Trophoblast cell (in vitro differentiated cells and primary cell): Measurements from ENCODE around the gene PAIP2.

ENCODE experiments used
- DNase-seq, 2 donors: peaks; one replicate each; pipeline ENCODE4 v3.0.0-alpha.2; 2016
- H2AFZ ChIP-seq: 2 replicates; pipeline ENCODE4 v1.6.1; 2013; ENCODE audit warnings: low read length, moderate library complexity, mild to moderate bottlenecking; ENCODE audit not compliant: insufficient read depth, poor library complexity
- H2AK5ac ChIP-seq: 2 replicates; pipeline ENCODE4 v1.6.1; 2013; ENCODE audit warnings: mild to moderate bottlenecking, low read length
- H2BK120ac ChIP-seq: 2 replicates; pipeline ENCODE4 v1.6.1; 2013; ENCODE audit warnings: low read length, mild to moderate bottlenecking, moderate library complexity; ENCODE audit not compliant: insufficient read depth, poor library complexity
- H2BK12ac ChIP-seq: 2 replicates; pipeline ENCODE4 v1.6.1; 2013; ENCODE audit warnings: mild to moderate bottlenecking, low read length, moderate library complexity
- H2BK5ac ChIP-seq: 2 replicates; pipeline ENCODE4 v1.6.1; 2013; ENCODE audit warnings: low read length, low read depth, moderate library complexity, mild to moderate bottlenecking; ENCODE audit not compliant: poor library complexity
- H3K14ac ChIP-seq: 2 replicates; pipeline ENCODE4 v1.6.1; 2013; ENCODE audit warnings: mild to moderate bottlenecking, low read length
- H3K18ac ChIP-seq: 2 replicates; pipeline ENCODE4 v1.6.1; 2013; ENCODE audit warnings: mild to moderate bottlenecking, low read length
- H3K23ac ChIP-seq: 2 replicates; pipeline ENCODE4 v1.6.1; 2013; ENCODE audit warnings: low read length
- H3K27ac ChIP-seq: 2 replicates; pipeline ENCODE4 v1.5.1; 2013; ENCODE audit warnings: low read depth, mild to moderate bottlenecking, inconsistent platforms, low read length, moderate library complexity
- H3K27me3 ChIP-seq: 2 replicates; pipeline ENCODE4 v1.6.1; 2013; ENCODE audit warnings: inconsistent platforms, mild to moderate bottlenecking, low read length, moderate library complexity; ENCODE audit not compliant: insufficient read depth
- H3K36me3 ChIP-seq, 2 experiments: 1 replicate in 1 of 2; 2 replicates in 1 of 2; pipeline ENCODE4 v1.6.1; 2013; ENCODE audit warnings: low read length in 2 of 2, mild to moderate bottlenecking in 2 of 2, moderate library complexity in 1 of 2; ENCODE audit not compliant: insufficient read depth in 2 of 2, control insufficient read depth in 1 of 2
- H3K4ac ChIP-seq: 2 replicates; pipeline ENCODE4 v1.6.1; 2013; ENCODE audit warnings: low read depth, mild to moderate bottlenecking, low read length, moderate library complexity
- H3K4me1 ChIP-seq, 2 experiments: 1 replicate in 1 of 2; 2 replicates in 1 of 2; pipeline ENCODE4 v1.6.1; 2013; ENCODE audit warnings: low read length in 2 of 2, mild to moderate bottlenecking in 2 of 2, moderate library complexity in 1 of 2; ENCODE audit not compliant: insufficient read depth in 2 of 2, control insufficient read depth in 1 of 2
- H3K4me2 ChIP-seq: 2 replicates; pipeline ENCODE4 v1.6.1; 2013; ENCODE audit warnings: inconsistent platforms, mild to moderate bottlenecking, low read length, moderate library complexity
- H3K4me3 ChIP-seq: 2 replicates; pipeline ENCODE4 v1.5.1; 2013; ENCODE audit warnings: mild to moderate bottlenecking, low read depth, low read length, inconsistent platforms
- H3K79me1 ChIP-seq: one replicate; pipeline ENCODE4 v1.6.1; 2013; ENCODE audit warnings: low read length
- H3K79me2 ChIP-seq: 2 replicates; pipeline ENCODE4 v1.6.1; 2013; ENCODE audit warnings: low read length, mild to moderate bottlenecking; ENCODE audit not compliant: control insufficient read depth, insufficient read depth, poor library complexity
- H3K9ac ChIP-seq: 2 replicates; pipeline ENCODE4 v1.6.1; 2013; ENCODE audit warnings: mild to moderate bottlenecking, low read length
- H3K9me3 ChIP-seq: 2 replicates; pipeline ENCODE4 v1.6.1; 2013; ENCODE audit warnings: low read depth, mild to moderate bottlenecking, control low read depth, inconsistent platforms, low read length; ENCODE audit not compliant: insufficient read depth
- H4K12ac ChIP-seq: 2 replicates; pipeline ENCODE4 v1.6.1; 2013; ENCODE audit warnings: low read depth, mild to moderate bottlenecking, low read length, moderate library complexity
- H4K8ac ChIP-seq: 2 replicates; pipeline ENCODE4 v1.6.1; 2013; ENCODE audit warnings: low read depth, mild to moderate bottlenecking, low read length, moderate library complexity
- H4K91ac ChIP-seq: one replicate; pipeline ENCODE4 v1.6.1; 2013; ENCODE audit warnings: low read depth, mild to moderate bottlenecking, low read length, moderate library complexity
- WGBS: extraction: QIAGEN DNeasy Blood & Tissue Kit; methylation state at CpG from one replicate; pipeline ENCODE4 v1.1.7; 2013; ENCODE audit warnings: missing lambda C conversion rate; ENCODE audit not compliant: insufficient read length, insufficient coverage; ENCODE audit errors: extremely low coverage; 5-methylcytosine and 5-hydroxymethylcytosine counted together

Gene PAIP2

GRCh38 chr5:139387611-139388197, 46.0 kb downstream of the PAIP2 start:
- Histone ChIP-seq H2BK12ac (no peak overlapping the region), H3K36me3 (no peaks in the 10 kb centered on the region), H3K27ac (no peak overlapping the region), H2AK5ac (no peak overlapping the region), H3K27me3 (peaks cover 6% of the 10 kb centered on the region), H3K4me1 (peaks cover 8 to 25% of the 10 kb centered on the region in 2 experiments), H4K8ac (no peak overlapping the region), H4K91ac (peak overlapping the region; percentile 10), H3K14ac (no peak overlapping the region), H3K4me3 (no peak overlapping the region), H2BK120ac (no peak overlapping the region), H3K9ac (no peak overlapping the region), H3K18ac (no peak overlapping the region), H3K79me2 (peaks cover under 1% of the 10 kb centered on the region), H2BK5ac (no peak overlapping the region), H3K23ac (no peak overlapping the region), H3K79me1 (peaks cover 5% of the 10 kb centered on the region), H3K9me3 (no peaks in the 10 kb centered on the region), H4K12ac (no peak overlapping the region), H3K4ac (no peak overlapping the region), H2AFZ (no peak overlapping the region), H3K4me2 (no peak overlapping the region)
- no peak for DNase-seq
- WGBS, result no CpG with 5 or more reads among the region's 10 CpGs

DNA sequence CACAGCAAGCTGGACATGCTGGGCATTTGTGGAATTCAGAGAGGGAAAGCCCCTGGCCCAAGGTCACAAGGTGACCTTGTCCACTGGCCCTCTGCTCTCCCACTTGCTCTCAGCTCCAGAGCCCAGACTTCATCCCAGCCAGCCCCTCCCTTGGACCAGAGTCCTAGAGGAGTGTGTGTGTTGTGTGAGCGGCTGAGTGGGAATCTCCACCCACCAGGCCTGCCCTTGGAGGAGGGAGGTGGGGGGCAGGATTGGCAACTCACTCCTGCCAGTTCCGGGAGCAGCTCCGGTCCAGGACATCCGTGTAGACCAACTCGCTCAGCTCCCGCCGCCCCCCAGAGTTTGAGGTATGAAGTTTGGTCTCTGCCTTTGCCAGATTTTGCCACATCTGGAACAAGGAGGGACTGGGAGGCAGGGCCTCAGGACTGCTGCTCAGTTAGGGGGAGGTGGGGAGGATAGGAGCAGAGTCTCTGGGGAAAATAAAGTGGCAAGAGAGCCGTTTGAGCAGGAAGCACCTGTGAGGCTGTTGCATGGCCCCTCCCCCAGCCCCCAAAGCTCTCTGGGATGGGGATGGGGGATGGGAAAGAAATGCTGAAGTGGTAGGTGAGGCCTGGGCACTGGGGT, 46.7 kb downstream of the PAIP2 start:
- H3K36me3 ChIP-seq, result no peaks in the 10 kb centered on the region
- H3K79me1 ChIP-seq, result peaks cover 5% of the 10 kb centered on the region
- no peak overlapping the region for H2BK12ac ChIP-seq
- H3K14ac ChIP-seq, result no peak overlapping the region
- no peak overlapping the region for H2AFZ ChIP-seq
- DNase-seq, result no peak
- H2AK5ac ChIP-seq, result no peak overlapping the region
- H3K23ac ChIP-seq, result no peak overlapping the region
- H3K4me3 ChIP-seq, result no peak overlapping the region
- no peak overlapping the region for H3K4ac ChIP-seq
- no peak overlapping the region for H4K12ac ChIP-seq
- H2BK120ac ChIP-seq, result no peak overlapping the region
- no peaks in the 10 kb centered on the region for H3K9me3 ChIP-seq
- H2BK5ac ChIP-seq, result no peak overlapping the region
- H3K4me1 ChIP-seq, result peaks cover 8 to 30% of the 10 kb centered on the region in 2 experiments
- no peak overlapping the region for H4K8ac ChIP-seq
- H3K9ac ChIP-seq, result no peak overlapping the region
- peaks cover 12% of the 10 kb centered on the region for H3K27me3 ChIP-seq
- H3K79me2 ChIP-seq, result peaks cover 4% of the 10 kb centered on the region
- H4K91ac ChIP-seq, result peak overlapping the region; percentile 7
- no peak overlapping the region for H3K27ac ChIP-seq
- WGBS, result no CpG with 5 or more reads among the region's 8 CpGs
- H3K4me2 ChIP-seq, result no peak overlapping the region
- no peak overlapping the region for H3K18ac ChIP-seq

DNA sequence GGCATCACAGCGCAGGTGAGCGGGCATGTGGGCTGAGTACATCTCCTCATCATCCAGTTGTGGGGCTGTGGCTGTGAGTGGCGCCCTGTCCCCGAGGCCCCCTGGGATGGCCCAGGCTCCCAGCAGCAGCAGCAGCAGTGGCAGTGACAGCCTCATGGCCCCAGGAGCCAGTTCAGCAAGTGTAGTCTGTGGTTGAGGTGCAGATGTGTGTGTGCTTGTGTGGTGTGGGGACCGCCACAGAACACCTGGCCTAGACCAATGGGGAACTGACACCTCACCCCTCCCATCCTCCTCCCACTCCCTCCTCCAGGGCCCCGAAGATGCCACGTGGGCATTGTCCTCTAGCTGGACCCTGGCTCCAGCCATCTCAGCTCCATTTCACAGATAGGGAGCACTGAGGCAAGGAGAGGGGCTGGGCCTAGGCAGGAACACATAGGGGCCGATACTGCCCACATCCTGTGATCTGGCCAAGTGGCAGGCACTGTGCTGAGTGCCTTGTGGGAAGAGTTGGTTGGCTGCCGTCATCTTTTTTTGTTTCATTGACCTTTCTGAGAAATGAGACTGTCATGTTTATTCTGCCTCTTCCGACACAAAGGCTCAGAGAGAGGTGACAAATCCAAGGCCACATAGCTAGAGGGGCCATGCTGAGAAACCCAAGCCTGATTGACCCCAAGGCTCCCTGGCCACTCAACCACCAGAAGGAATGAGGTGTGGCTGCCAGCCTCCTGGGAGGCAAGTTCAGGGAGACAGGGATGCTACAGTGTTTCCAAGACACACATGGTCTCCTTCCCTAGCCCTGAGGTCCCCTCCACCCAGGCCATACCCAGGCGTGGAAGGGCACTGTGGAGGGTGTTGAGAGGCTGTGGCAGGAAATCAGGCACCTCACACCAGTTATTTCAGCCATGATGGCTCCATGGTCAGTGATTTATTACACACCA, 48.3 kb downstream of the PAIP2 start, which contains the start of gene MZB1:
MZB1 (minus strand) TSS at position 213 of the 938 bp plus-strand sequence; CDS start at position 156, 57 bp downstream.
- DNase-seq, result no peak
- H3K79me2 ChIP-seq, result peaks cover 5% of the 10 kb centered on the region
- no peak within 1 kb of the TSS for H2BK120ac ChIP-seq
- peaks cover 19 to 32% of the 10 kb centered on the region in 2 experiments for H3K4me1 ChIP-seq
- no CpG with 5 or more reads among the region's 11 CpGs for WGBS
- H3K79me1 ChIP-seq, result no peaks in the 10 kb centered on the region
- no peak within 1 kb of the TSS for H3K18ac ChIP-seq
- H4K8ac ChIP-seq, result no peak within 1 kb of the TSS
- no peaks in the 10 kb centered on the region for H3K36me3 ChIP-seq
- H2BK12ac ChIP-seq, result no peak within 1 kb of the TSS
- no peak within 1 kb of the TSS for H4K12ac ChIP-seq
- H3K4me3 ChIP-seq, result no peak within 1 kb of the TSS
- H3K14ac ChIP-seq, result no peak within 1 kb of the TSS
- no peak within 1 kb of the TSS for H3K23ac ChIP-seq
- H3K4me2 ChIP-seq, result no peak within 1 kb of the TSS
- no peaks in the 10 kb centered on the region for H3K9me3 ChIP-seq
- H3K9ac ChIP-seq, result no peak within 1 kb of the TSS
- no peak within 1 kb of the TSS for H4K91ac ChIP-seq
- H2AFZ ChIP-seq, result no peak within 1 kb of the TSS
- H2AK5ac ChIP-seq, result no peak within 1 kb of the TSS
- H3K27me3 ChIP-seq, result peaks cover 29% of the 10 kb centered on the region
- no peak within 1 kb of the TSS for H3K4ac ChIP-seq
- no peak within 1 kb of the TSS for H3K27ac ChIP-seq
- no peak within 1 kb of the TSS for H2BK5ac ChIP-seq

DNA sequence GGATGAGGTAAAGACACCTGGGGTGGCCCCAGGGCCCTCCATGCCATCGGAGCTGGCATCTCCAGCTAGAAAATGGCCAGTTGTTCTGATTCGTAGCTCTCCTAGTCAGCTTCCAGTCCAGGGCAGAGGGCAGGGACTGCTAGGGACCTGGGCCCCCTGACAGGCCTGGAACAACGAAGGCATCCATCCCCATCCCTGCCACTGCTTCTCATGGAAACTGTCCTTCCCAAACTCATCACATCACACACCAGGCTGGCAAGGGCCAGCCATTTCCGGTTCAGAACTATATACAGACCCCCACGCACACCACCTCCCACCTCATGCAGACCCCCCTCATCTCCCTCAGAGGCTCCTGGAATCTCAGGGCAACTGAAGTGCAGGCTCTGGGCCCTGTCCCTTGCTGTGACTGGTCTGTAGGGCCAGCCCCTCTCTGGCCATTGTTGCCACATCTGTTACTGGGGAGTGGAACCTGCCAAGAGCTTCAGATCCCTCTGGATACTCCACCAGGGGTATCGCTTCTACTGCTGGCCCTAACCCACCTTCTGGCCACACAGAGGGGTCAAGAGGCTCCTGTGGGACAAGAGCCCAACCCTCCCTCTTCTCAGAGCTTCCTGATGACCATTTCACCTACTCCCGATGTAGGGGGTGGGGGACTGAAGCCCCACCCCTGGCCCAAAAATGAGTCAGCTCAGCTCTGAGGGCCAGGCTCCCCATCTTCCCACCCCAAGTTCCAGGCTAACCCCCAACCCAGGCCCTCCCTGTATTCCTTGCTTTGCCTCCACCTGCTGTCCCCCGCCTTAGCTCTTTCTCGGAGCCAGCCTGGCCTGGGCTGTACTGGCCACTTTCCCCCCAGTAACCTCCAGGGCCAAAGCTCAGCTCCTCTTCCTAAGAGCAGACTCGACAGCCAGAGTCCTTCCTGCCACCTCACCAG, 49.2 kb downstream of the PAIP2 start:
- Histone ChIP-seq H3K23ac (no peak overlapping the region), H3K79me2 (peaks cover 5% of the 10 kb centered on the region), H2AFZ (no peak overlapping the region), H3K14ac (no peak overlapping the region), H3K4ac (no peak overlapping the region), H3K4me2 (no peak overlapping the region), H3K9ac (no peak overlapping the region), H2BK12ac (no peak overlapping the region), H4K8ac (no peak overlapping the region), H4K12ac (no peak overlapping the region), H3K4me1 (peaks cover 19 to 28% of the 10 kb centered on the region in 2 experiments), H3K36me3 (no peaks in the 10 kb centered on the region), H3K79me1 (no peaks in the 10 kb centered on the region), H3K9me3 (peaks cover 2% of the 10 kb centered on the region), H2BK5ac (no peak overlapping the region), H3K4me3 (no peak overlapping the region), H2AK5ac (no peak overlapping the region), H3K27ac (no peak overlapping the region), H3K27me3 (peaks cover 32% of the 10 kb centered on the region), H3K18ac (no peak overlapping the region), H4K91ac (no peak overlapping the region), H2BK120ac (no peak overlapping the region)
- DNase-seq, result no peak
- WGBS, result no CpG with 5 or more reads among the region's 10 CpGs
